ENCODE results near the gene SPRING1. TPM values are rescaled to one million over a fixed set of nuclear protein-coding genes. Genes with fewer than 3 reads are reported as not detected.
A peak's percentile ranks its signal among the peaks of the same experiment; 100 is the strongest.

Gene SPRING1
- total RNA-seq, 1 experiment from 2014 or later: 44.2 TPM

DNA sequence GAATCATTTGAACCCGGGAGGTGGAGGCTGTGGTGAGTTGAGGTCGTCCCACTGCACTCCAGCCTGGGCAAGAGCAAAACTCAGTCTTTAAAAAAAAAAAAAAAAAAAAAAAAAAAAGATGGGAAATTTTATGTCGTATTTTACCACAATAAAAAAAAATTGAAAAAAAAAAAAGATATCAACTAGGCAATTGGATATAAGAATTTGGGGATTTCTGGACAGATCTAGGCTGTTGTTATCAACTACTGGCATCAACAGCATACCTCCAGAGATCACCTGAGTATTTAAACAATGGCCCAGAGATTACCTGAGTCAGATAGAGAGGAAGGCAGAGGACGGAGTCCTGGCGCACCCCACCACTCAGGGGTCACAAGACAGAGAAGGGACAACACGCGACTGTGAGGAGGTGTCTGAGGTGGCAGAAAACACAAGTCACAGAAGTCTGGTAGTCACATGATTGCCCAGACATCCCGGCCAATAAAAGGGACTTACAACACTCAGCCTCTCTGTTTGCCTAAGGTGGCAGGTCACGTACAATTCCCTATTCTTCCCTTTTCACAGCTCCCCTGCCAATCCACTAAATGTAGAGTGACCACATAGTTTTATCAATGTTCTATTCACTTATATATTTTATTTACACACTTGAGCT lies 1.8 kb downstream of the SPRING1 start:
- H2BK20ac ChIP-seq (ENCODE audit: low read depth, low read length, poor library complexity, severe bottlenecking): no peak overlapping the region
- Mint-ChIP-seq H3K9me3 (no peaks in the 10 kb centered on the region; a peak in 1 of 5 replicates), H3K4me1 (peaks cover 17 to 20% of the 10 kb centered on the region in 2 experiments), H3K36me3 (ENCODE audit: insufficient read depth in 1 of 3, low read depth in 3 of 3) (peaks cover 6 to 27% (median 26%) of the 10 kb centered on the region in 3 experiments; a peak in 6 of 7 replicates), H3K27ac (no peak overlapping the region), H3K4me3 (peak overlapping the region; percentile 93 to 96), H3K27me3 (ENCODE audit: low read depth) (no peaks in the 10 kb centered on the region; the same call in 1 of the 2 replicates)
- H2BK120ac ChIP-seq (ENCODE audit: low read depth, low read length, poor library complexity, severe bottlenecking): no peak overlapping the region
- no peaks in the 10 kb centered on the region for H4K20me1 ChIP-seq (ENCODE audit: control insufficient read depth, insufficient read depth, insufficient read length)
- H4K91ac ChIP-seq (ENCODE audit: insufficient read length, low read depth, low read length): no peak overlapping the region
- no peak overlapping the region for H4K5ac ChIP-seq (ENCODE audit: insufficient read length, low read depth, low read length)
- H3K4me2 ChIP-seq (ENCODE audit: insufficient read depth, insufficient read length, low read length): peak overlapping the region; percentile 94
- H3K56ac ChIP-seq (ENCODE audit: insufficient read length, low read depth, low read length): no peak overlapping the region
- no peaks in the 10 kb centered on the region for H3K27me3 ChIP-seq (ENCODE audit: insufficient read depth, low read length)
- peaks cover 11% of the 10 kb centered on the region; the same call in 1 of the 2 replicates for H3K79me2 ChIP-seq (ENCODE audit: insufficient read depth, low read length)
- no peak overlapping the region for H2BK12ac ChIP-seq (ENCODE audit: insufficient read length, low read depth, low read length)
- no peak overlapping the region for H3K14ac ChIP-seq (ENCODE audit: insufficient read depth, low read length)
- H3K4ac ChIP-seq (ENCODE audit: low read depth, low read length): no peak overlapping the region
- H4K8ac ChIP-seq (replicated peaks; ENCODE audit: insufficient read length, low read depth, low read length): no peak overlapping the region
- no peak overlapping the region for H3K9ac ChIP-seq (ENCODE audit: extremely low read depth, insufficient read length, low read length)
- H2BK5ac ChIP-seq (ENCODE audit: insufficient read length, low read length): no peak overlapping the region
- TF ChIP-seq, protein P1, sequence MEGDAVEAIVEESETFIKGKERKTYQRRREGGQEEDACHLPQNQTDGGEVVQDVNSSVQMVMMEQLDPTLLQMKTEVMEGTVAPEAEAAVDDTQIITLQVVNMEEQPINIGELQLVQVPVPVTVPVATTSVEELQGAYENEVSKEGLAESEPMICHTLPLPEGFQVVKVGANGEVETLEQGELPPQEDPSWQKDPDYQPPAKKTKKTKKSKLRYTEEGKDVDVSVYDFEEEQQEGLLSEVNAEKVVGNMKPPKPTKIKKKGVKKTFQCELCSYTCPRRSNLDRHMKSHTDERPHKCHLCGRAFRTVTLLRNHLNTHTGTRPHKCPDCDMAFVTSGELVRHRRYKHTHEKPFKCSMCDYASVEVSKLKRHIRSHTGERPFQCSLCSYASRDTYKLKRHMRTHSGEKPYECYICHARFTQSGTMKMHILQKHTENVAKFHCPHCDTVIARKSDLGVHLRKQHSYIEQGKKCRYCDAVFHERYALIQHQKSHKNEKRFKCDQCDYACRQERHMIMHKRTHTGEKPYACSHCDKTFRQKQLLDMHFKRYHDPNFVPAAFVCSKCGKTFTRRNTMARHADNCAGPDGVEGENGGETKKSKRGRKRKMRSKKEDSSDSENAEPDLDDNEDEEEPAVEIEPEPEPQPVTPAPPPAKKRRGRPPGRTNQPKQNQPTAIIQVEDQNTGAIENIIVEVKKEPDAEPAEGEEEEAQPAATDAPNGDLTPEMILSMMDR (conservative IDR thresholded peaks at IDR 0.05): no peak
- H3K18ac ChIP-seq (ENCODE audit: insufficient read length, low read depth, low read length): no peak overlapping the region
- peaks cover 16% of the 10 kb centered on the region for H3K23me2 ChIP-seq (ENCODE audit: insufficient read length, low read depth, low read length, poor library complexity, severe bottlenecking)
- H2AFZ ChIP-seq (ENCODE audit: low read length): no peak overlapping the region
- no peak overlapping the region for H3T11ph ChIP-seq (ENCODE audit: low read length)
- H3K23ac ChIP-seq (ENCODE audit: insufficient read length, low read depth, low read length): no peak overlapping the region
- H2BK15ac ChIP-seq (ENCODE audit: low read depth, low read length): no peak overlapping the region
- no peak overlapping the region for H3K27ac ChIP-seq (ENCODE audit: insufficient read length, low read depth, low read length)
- WGBS (ENCODE audit: extremely low coverage, insufficient read length, low lambda C conversion rate): no CpG with 5 or more reads among the region's 9 CpGs
- H3K9me3 ChIP-seq (ENCODE audit: control insufficient read depth, low read depth, low read length): no peaks in the 10 kb centered on the region
- H2AK5ac ChIP-seq (ENCODE audit: insufficient read length, low read length): no peak overlapping the region
- H3K79me1 ChIP-seq (ENCODE audit: insufficient read depth, low read depth, low read length, poor library complexity, severe bottlenecking): no peaks in the 10 kb centered on the region
- H3K4me1 ChIP-seq (ENCODE audit: insufficient read depth, low read length): no peaks in the 10 kb centered on the region; the same call in 1 of the 2 replicates
- DNase-seq: no peak
